ENCODE data around the gene BRIP1.

DNA sequence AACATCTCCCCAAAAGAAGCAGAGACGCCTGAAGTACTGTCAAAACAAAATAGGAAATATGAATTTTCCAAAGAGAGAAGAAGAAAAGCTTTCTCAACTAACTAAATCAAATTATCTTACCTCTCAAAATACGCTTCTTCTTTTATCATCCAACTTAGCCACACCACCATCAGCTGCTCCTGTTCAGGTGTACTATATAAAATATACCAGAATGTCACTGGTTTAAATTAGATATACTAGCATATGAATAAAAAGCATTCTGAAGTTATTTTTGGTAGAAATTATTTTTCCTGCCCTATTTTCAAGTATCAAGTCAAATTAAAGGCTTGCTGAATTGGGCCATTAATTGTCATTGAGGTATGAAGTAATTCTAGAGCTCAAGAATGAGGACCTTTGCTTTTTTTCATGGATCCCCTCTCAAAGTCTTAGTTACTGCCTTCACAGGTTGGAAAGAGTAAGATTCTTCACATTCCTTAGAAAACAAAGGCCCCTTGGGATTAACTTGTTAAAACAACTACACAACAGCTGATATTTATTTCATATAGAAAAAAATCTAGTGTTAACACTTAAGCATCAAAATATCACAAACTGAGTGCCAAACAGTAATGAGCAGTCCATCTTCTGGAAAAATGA lies 34.3 kb upstream of the BRIP1 start:
- TF ChIP-seq, protein P1, sequence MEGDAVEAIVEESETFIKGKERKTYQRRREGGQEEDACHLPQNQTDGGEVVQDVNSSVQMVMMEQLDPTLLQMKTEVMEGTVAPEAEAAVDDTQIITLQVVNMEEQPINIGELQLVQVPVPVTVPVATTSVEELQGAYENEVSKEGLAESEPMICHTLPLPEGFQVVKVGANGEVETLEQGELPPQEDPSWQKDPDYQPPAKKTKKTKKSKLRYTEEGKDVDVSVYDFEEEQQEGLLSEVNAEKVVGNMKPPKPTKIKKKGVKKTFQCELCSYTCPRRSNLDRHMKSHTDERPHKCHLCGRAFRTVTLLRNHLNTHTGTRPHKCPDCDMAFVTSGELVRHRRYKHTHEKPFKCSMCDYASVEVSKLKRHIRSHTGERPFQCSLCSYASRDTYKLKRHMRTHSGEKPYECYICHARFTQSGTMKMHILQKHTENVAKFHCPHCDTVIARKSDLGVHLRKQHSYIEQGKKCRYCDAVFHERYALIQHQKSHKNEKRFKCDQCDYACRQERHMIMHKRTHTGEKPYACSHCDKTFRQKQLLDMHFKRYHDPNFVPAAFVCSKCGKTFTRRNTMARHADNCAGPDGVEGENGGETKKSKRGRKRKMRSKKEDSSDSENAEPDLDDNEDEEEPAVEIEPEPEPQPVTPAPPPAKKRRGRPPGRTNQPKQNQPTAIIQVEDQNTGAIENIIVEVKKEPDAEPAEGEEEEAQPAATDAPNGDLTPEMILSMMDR (IDR thresholded peaks at IDR 0.05), result no peak
- TF ChIP-seq POLR2A (IDR thresholded peaks at IDR 0.05), result no peak

All from uterus (tissue), 2 donors.